Measurements from ENCODE around the gene AP2A2.
"Not testable (repeated sequence)": the region's sequence is repeated elsewhere in the genome, so short reads cannot be mapped to it uniquely, and the experiment has no call there.

Gene AP2A2

GRCh38 chr11:1015826-1016545 is 90.3 kb downstream of the AP2A2 start:
- no peak overlapping the region for H3K4me3 ChIP-seq (ENCODE audit: low read length)
- H3K4me1 ChIP-seq (ENCODE audit: insufficient read depth, low read length) = no peaks in the 10 kb centered on the region
- peaks cover 8% of the 10 kb centered on the region for H3K36me3 ChIP-seq (ENCODE audit: insufficient read depth, low read depth, low read length)
- no peaks in the 10 kb centered on the region for H3K27me3 ChIP-seq (ENCODE audit: insufficient read depth, low read length)
- H3K27ac ChIP-seq (ENCODE audit: low read length) = no peak overlapping the region
- H3K9ac ChIP-seq (ENCODE audit: low read depth, low read length) = no peak overlapping the region
- H3K9me3 ChIP-seq (ENCODE audit: insufficient read depth, low read depth, low read length) = peaks cover 16% of the 10 kb centered on the region

GRCh38 chr11:1016610-1017126 is 91.0 kb downstream of the AP2A2 start:
- H3K9me3 ChIP-seq (ENCODE audit: insufficient read depth, low read depth, low read length) = peaks cover 16% of the 10 kb centered on the region
- not testable (repeated sequence) for H3K9ac ChIP-seq (ENCODE audit: low read depth, low read length); H3K27ac ChIP-seq (ENCODE audit: low read length); H3K36me3 ChIP-seq (ENCODE audit: insufficient read depth, low read depth, low read length); H3K4me3 ChIP-seq (ENCODE audit: low read length); H3K4me1 ChIP-seq (ENCODE audit: insufficient read depth, low read length); H3K27me3 ChIP-seq (ENCODE audit: insufficient read depth, low read length)

GRCh38 chr11:1017269-1018005 is 91.8 kb downstream of the AP2A2 start:
- Histone ChIP-seq H3K9ac (ENCODE audit: low read depth, low read length) (no peak overlapping the region), H3K9me3 (ENCODE audit: insufficient read depth, low read depth, low read length) (peaks cover 16% of the 10 kb centered on the region), H3K27me3 (ENCODE audit: insufficient read depth, low read length) (no peaks in the 10 kb centered on the region), H3K27ac (ENCODE audit: low read length) (no peak overlapping the region), H3K4me1 (ENCODE audit: insufficient read depth, low read length) (no peaks in the 10 kb centered on the region), H3K36me3 (ENCODE audit: insufficient read depth, low read depth, low read length) (no peaks in the 10 kb centered on the region), H3K4me3 (ENCODE audit: low read length) (no peak overlapping the region)

- Histone ChIP-seq H3K9ac (ENCODE audit: low read depth, low read length) (no peak overlapping the region), H3K9me3 (ENCODE audit: insufficient read depth, low read depth, low read length) (peaks cover 16% of the 10 kb centered on the region), H3K4me3 (ENCODE audit: low read length) (no peak overlapping the region), H3K27me3 (ENCODE audit: insufficient read depth, low read length) (no peaks in the 10 kb centered on the region), H3K4me1 (ENCODE audit: insufficient read depth, low read length) (no peaks in the 10 kb centered on the region), H3K36me3 (ENCODE audit: insufficient read depth, low read depth, low read length) (no peaks in the 10 kb centered on the region), H3K27ac (ENCODE audit: low read length) (no peak overlapping the region)
Measured at GRCh38 chr11:1018091-1018490, 92.4 kb downstream of the AP2A2 start.

- H3K9ac ChIP-seq (ENCODE audit: low read depth, low read length) = no peak overlapping the region
- no peak overlapping the region for H3K27ac ChIP-seq (ENCODE audit: low read length)
- no peaks in the 10 kb centered on the region for H3K36me3 ChIP-seq (ENCODE audit: insufficient read depth, low read depth, low read length)
- H3K9me3 ChIP-seq (ENCODE audit: insufficient read depth, low read depth, low read length) = peaks cover 16% of the 10 kb centered on the region
- no peaks in the 10 kb centered on the region for H3K27me3 ChIP-seq (ENCODE audit: insufficient read depth, low read length)
- no peaks in the 10 kb centered on the region for H3K4me1 ChIP-seq (ENCODE audit: insufficient read depth, low read length)
- no peak overlapping the region for H3K4me3 ChIP-seq (ENCODE audit: low read length)
Measured at GRCh38 chr11:1019321-1019910, 93.7 kb downstream of the AP2A2 start.

GRCh38 chr11:1020211-1020905 is 94.7 kb downstream of the AP2A2 start:
- H3K4me3 ChIP-seq (ENCODE audit: low read length) = no peak overlapping the region
- H3K36me3 ChIP-seq (ENCODE audit: insufficient read depth, low read depth, low read length) = no peaks in the 10 kb centered on the region
- H3K4me1 ChIP-seq (ENCODE audit: insufficient read depth, low read length) = no peaks in the 10 kb centered on the region
- H3K27me3 ChIP-seq (ENCODE audit: insufficient read depth, low read length) = no peaks in the 10 kb centered on the region
- no peak overlapping the region for H3K27ac ChIP-seq (ENCODE audit: low read length)
- H3K9ac ChIP-seq (ENCODE audit: low read depth, low read length) = no peak overlapping the region
- peaks cover 16% of the 10 kb centered on the region for H3K9me3 ChIP-seq (ENCODE audit: insufficient read depth, low read depth, low read length)

- H3K36me3 ChIP-seq (ENCODE audit: insufficient read depth, low read depth, low read length) = no peaks in the 10 kb centered on the region
- no peaks in the 10 kb centered on the region for H3K27me3 ChIP-seq (ENCODE audit: insufficient read depth, low read length)
- H3K27ac ChIP-seq (ENCODE audit: low read length) = no peak overlapping the region
- H3K4me1 ChIP-seq (ENCODE audit: insufficient read depth, low read length) = no peaks in the 10 kb centered on the region
- H3K9me3 ChIP-seq (ENCODE audit: insufficient read depth, low read depth, low read length) = peaks cover 5% of the 10 kb centered on the region
- H3K4me3 ChIP-seq (ENCODE audit: low read length) = no peak overlapping the region
- no peak overlapping the region for H3K9ac ChIP-seq (ENCODE audit: low read depth, low read length)
Measured at GRCh38 chr11:1022411-1022810, 96.7 kb downstream of the AP2A2 start.

- H3K4me1 ChIP-seq (ENCODE audit: insufficient read depth, low read length) = no peaks in the 10 kb centered on the region
- H3K9me3 ChIP-seq (ENCODE audit: insufficient read depth, low read depth, low read length) = no peaks in the 10 kb centered on the region
- H3K27ac ChIP-seq (ENCODE audit: low read length) = no peak overlapping the region
- no peaks in the 10 kb centered on the region for H3K36me3 ChIP-seq (ENCODE audit: insufficient read depth, low read depth, low read length)
- no peaks in the 10 kb centered on the region for H3K27me3 ChIP-seq (ENCODE audit: insufficient read depth, low read length)
- no peak overlapping the region for H3K4me3 ChIP-seq (ENCODE audit: low read length)
- no peak overlapping the region for H3K9ac ChIP-seq (ENCODE audit: low read depth, low read length)
Measured at GRCh38 chr11:1022908-1023810, 97.5 kb downstream of the AP2A2 start.

- Histone ChIP-seq H3K27ac (ENCODE audit: low read length) (no peak overlapping the region), H3K4me3 (ENCODE audit: low read length) (no peak overlapping the region), H3K9ac (ENCODE audit: low read depth, low read length) (no peak overlapping the region), H3K9me3 (ENCODE audit: insufficient read depth, low read depth, low read length) (no peaks in the 10 kb centered on the region), H3K4me1 (ENCODE audit: insufficient read depth, low read length) (no peaks in the 10 kb centered on the region), H3K27me3 (ENCODE audit: insufficient read depth, low read length) (no peaks in the 10 kb centered on the region), H3K36me3 (ENCODE audit: insufficient read depth, low read depth, low read length) (no peaks in the 10 kb centered on the region)
Measured at GRCh38 chr11:1023811-1024596, 98.3 kb downstream of the AP2A2 start.

- Histone ChIP-seq H3K4me3 (ENCODE audit: low read length) (no peak overlapping the region), H3K27ac (ENCODE audit: low read length) (no peak overlapping the region), H3K36me3 (ENCODE audit: insufficient read depth, low read depth, low read length) (no peaks in the 10 kb centered on the region), H3K4me1 (ENCODE audit: insufficient read depth, low read length) (no peaks in the 10 kb centered on the region), H3K9ac (ENCODE audit: low read depth, low read length) (no peak overlapping the region), H3K9me3 (ENCODE audit: insufficient read depth, low read depth, low read length) (no peaks in the 10 kb centered on the region), H3K27me3 (ENCODE audit: insufficient read depth, low read length) (no peaks in the 10 kb centered on the region)
Measured at GRCh38 chr11:1024597-1025409, 99.1 kb downstream of the AP2A2 start.

Measured in iPS-20b (cell line).